ENCODE data around the gene RGSL1. TPM values are rescaled to one million over a fixed set of nuclear protein-coding genes. Genes with fewer than 3 reads are reported as not detected.

Gene RGSL1
- total and polyA plus RNA-seq, 2 experiments from 2014 or later: not detected

DNA sequence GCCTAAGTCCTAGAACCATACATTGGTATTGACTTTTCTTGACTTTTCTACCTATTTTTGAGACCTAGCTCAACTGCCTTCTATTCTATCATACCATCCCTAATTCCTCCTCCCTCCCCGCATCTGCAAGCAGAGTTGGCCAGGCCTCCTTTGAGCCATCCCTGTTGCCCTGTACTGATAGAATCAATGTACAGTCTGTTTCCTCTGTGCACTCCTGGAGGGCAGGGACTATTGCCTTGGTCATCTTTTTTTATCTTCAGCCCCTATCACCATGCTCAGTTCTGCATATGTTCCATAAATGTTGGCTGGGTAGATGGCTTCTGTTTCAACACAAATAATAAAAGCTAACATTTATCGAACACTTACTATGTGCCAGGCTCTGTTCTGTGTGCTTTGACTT lies 158.3 kb downstream of the RGSL1 start:
- no peak overlapping the region for H2AFZ ChIP-seq
- no peak for DNase-seq (ENCODE audit: low spot score)
- peaks cover 10% of the 10 kb centered on the region for H3K4me1 ChIP-seq (ENCODE audit: insufficient read depth)
- no peak overlapping the region for H3K4me3 ChIP-seq
- no peaks in the 10 kb centered on the region for H3K79me2 ChIP-seq
- peaks cover 3% of the 10 kb centered on the region for H3K27me3 ChIP-seq
- TF ChIP-seq EZH2 (IDR thresholded peaks at IDR 0.05; ENCODE audit: borderline replicate concordance): no peak
- TF ChIP-seq, protein P1, sequence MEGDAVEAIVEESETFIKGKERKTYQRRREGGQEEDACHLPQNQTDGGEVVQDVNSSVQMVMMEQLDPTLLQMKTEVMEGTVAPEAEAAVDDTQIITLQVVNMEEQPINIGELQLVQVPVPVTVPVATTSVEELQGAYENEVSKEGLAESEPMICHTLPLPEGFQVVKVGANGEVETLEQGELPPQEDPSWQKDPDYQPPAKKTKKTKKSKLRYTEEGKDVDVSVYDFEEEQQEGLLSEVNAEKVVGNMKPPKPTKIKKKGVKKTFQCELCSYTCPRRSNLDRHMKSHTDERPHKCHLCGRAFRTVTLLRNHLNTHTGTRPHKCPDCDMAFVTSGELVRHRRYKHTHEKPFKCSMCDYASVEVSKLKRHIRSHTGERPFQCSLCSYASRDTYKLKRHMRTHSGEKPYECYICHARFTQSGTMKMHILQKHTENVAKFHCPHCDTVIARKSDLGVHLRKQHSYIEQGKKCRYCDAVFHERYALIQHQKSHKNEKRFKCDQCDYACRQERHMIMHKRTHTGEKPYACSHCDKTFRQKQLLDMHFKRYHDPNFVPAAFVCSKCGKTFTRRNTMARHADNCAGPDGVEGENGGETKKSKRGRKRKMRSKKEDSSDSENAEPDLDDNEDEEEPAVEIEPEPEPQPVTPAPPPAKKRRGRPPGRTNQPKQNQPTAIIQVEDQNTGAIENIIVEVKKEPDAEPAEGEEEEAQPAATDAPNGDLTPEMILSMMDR (IDR thresholded peaks at IDR 0.05; ENCODE audit: poor library complexity): no peak
- no peak for TF ChIP-seq EZH2phosphoT487 (IDR thresholded peaks at IDR 0.05; ENCODE audit: low read depth, severe bottlenecking, unreplicated experiment)
- WGBS (ENCODE audit: low lambda C conversion rate, missing lambda C conversion rate): 95% methylated on average over 2 of the region's 2 CpGs
- H3K27ac ChIP-seq: peak overlapping the region; percentile 21
- no peaks in the 10 kb centered on the region for H3K9me3 ChIP-seq (ENCODE audit: low read depth)
- H3K36me3 ChIP-seq (replicated peaks; ENCODE audit: insufficient read depth, low read depth): no peaks in the 10 kb centered on the region
- no peak overlapping the region for H3K4me2 ChIP-seq
- H4K20me1 ChIP-seq (ENCODE audit: insufficient read depth, poor library complexity, severe bottlenecking): no peaks in the 10 kb centered on the region
- no peaks in the 10 kb centered on the region for H3K9me2 ChIP-seq (replicated peaks; ENCODE audit: insufficient read depth)

DNA sequence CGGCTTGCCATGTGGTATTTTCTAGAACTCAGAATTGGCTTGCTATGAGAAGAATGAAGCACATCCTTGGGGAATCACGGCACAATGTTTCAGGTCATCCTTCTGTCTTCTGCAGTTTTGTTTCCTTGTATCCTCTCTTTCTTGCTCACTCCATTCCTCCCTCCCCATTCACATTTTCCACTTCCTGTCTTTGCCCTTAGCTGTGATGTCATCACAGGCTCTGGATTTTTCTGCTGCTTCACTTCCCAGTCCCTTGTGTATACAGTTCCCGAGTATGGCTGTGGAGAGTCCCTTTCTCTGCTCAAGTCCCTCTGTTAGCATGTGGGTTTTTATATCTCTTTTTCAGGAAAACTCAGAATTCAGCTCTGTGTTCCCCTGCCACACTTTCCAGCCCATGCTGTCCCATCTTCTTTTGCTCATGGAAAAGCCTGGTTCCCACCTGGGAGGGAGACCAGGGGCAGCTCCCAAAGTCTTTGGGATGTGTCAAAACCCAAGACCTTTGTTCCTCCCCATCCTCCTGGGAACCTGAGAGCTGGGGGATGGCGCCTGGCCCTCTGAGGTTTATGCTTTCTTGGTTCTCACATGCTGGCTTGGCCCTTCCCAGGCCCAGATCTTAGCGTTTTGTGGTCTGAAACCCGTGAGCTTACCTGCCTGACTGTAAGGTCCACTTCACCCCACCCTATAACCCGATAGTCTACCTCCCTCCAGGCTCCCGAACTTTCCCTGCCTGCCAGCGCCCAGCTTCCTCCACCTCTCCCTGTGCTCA lies 159.1 kb downstream of the RGSL1 start:
- Histone ChIP-seq H3K9me2 (replicated peaks; ENCODE audit: insufficient read depth) (no peaks in the 10 kb centered on the region), H3K79me2 (no peaks in the 10 kb centered on the region), H3K4me1 (ENCODE audit: insufficient read depth) (peaks cover 5% of the 10 kb centered on the region), H4K20me1 (ENCODE audit: insufficient read depth, poor library complexity, severe bottlenecking) (no peaks in the 10 kb centered on the region), H2AFZ (no peak overlapping the region), H3K4me2 (no peak overlapping the region), H3K4me3 (no peak overlapping the region), H3K36me3 (replicated peaks; ENCODE audit: insufficient read depth, low read depth) (no peaks in the 10 kb centered on the region), H3K9me3 (ENCODE audit: low read depth) (no peaks in the 10 kb centered on the region), H3K27me3 (peaks cover 11% of the 10 kb centered on the region), H3K27ac (peak overlapping the region; percentile 30)
- no peak for TF ChIP-seq EZH2 (IDR thresholded peaks at IDR 0.05; ENCODE audit: borderline replicate concordance)
- TF ChIP-seq EZH2phosphoT487 (IDR thresholded peaks at IDR 0.05; ENCODE audit: low read depth, severe bottlenecking, unreplicated experiment): no peak
- TF ChIP-seq, protein P1 (IDR thresholded peaks at IDR 0.05; ENCODE audit: poor library complexity): no peak
- WGBS (ENCODE audit: low lambda C conversion rate, missing lambda C conversion rate): 80% methylated on average over 9 of the region's 9 CpGs
- DNase-seq (ENCODE audit: low spot score): peak; percentile 47

Small RNAs within 50 kb of the gene (small RNA-seq; reads per million reads assigned to genes)
- gene RF00017: not detected

Other genes starting within 250 kb of the RGSL1 start
- 846 and 893 TPM in 2 replicates for gene GLUL, start 58.4 kb upstream of the RGSL1 start, total RNA-seq
- gene GLUL, start 58.4 kb upstream of the RGSL1 start, polyA plus RNA-seq: 677 and 747 TPM in 2 replicates
- gene TEDDM1, start 49.5 kb upstream of the RGSL1 start, total RNA-seq: not detected in 2 replicates
- gene TEDDM1, start 49.5 kb upstream of the RGSL1 start, polyA plus RNA-seq: not detected in 2 replicates
- 6.8 and 7.5 TPM in 2 replicates for gene RNASEL, start 139.1 kb downstream of the RGSL1 start, total RNA-seq
- 4.0 and 5.3 TPM in 2 replicates for gene RNASEL, start 139.1 kb downstream of the RGSL1 start, polyA plus RNA-seq
- 6.3 and 7.3 TPM in 2 replicates for gene RGS16, start 154.2 kb downstream of the RGSL1 start, total RNA-seq
- gene RGS16, start 154.2 kb downstream of the RGSL1 start, polyA plus RNA-seq: 7.6 and 18.1 TPM in 2 replicates
- 0.04 TPM in 1 of 2 replicates, not detected in the other for gene RGS8, start 234.4 kb downstream of the RGSL1 start, total RNA-seq
- not detected in 2 replicates for gene RGS8, start 234.4 kb downstream of the RGSL1 start, polyA plus RNA-seq